Endothelial cell of umbilical vein (primary cell): Measurements from ENCODE around the gene THUMPD2. TPM values are rescaled to one million over a fixed set of nuclear protein-coding genes. Genes with fewer than 3 reads are reported as not detected.

Experiments
- BruUV-seq: library from RNA; stranded (reverse); fragments of 400-500 nt; replicated peaks from 2 replicates; lab custom pipeline; 2021; lab: Mats Ljungman, UMichigan
- CTCF ChIA-PET: fragments of 300-600, 350-600 bp; sonication (Branson Sonifier 250); formaldehyde crosslinking; loops from one replicate; lab custom pipeline; 2021; ENCODE audit warnings: antibody characterized with exemption, inconsistent platforms; lab: Charles Lee
- POLR2A ChIA-PET: fragments of 300-600, 350-600 bp; sonication (Branson Sonifier 250); formaldehyde crosslinking; loops from one replicate; lab custom pipeline; 2021; ENCODE audit warnings: antibody characterized with exemption, inconsistent platforms; lab: Charles Lee
- DNase-seq: peaks from one replicate; pipeline ENCODE4 v3.0.0-alpha.2; 2011; ENCODE audit warnings: low read depth, low spot score
- FAIRE-seq: peaks from 2 replicates; lab custom pipeline; 2011; peaks lifted over from hg19 to GRCh38; lab: Jason Lieb, UNC
- H2AFZ ChIP-seq: 2 replicates; pipeline ENCODE4 v1.6.0; 2012; ENCODE audit warnings: low read depth, low read length, control low read depth, inconsistent platforms
- H3K27ac ChIP-seq: 2 replicates; pipeline ENCODE4 v1.5.1; 2011; ENCODE audit warnings: low read depth, mild to moderate bottlenecking, control low read depth, low read length, moderate library complexity; ENCODE audit not compliant: insufficient read depth
- H3K27me3 ChIP-seq, 2 experiments: 2 replicates each; pipeline versions ENCODE4 v1.6.0 to v1.6.1; 2011; ENCODE audit warnings: low read length in 2 of 2, mixed read lengths in 1 of 2; ENCODE audit not compliant: control insufficient read depth in 2 of 2, insufficient read depth in 2 of 2
- H3K36me3 ChIP-seq, 2 experiments: 2 replicates in 1 of 2; 3 replicates in 1 of 2; pipeline ENCODE4 v1.5.1; 2011; ENCODE audit warnings: low read length in 2 of 2, mild to moderate bottlenecking in 1 of 2, moderate library complexity in 1 of 2; ENCODE audit not compliant: control insufficient read depth in 2 of 2, insufficient read depth in 2 of 2; ENCODE audit errors: extremely low read depth in 1 of 2
- H3K4me1 ChIP-seq: 3 replicates; pipeline ENCODE4 v1.5.1; 2011; ENCODE audit warnings: mild to moderate bottlenecking, low read length; ENCODE audit not compliant: control insufficient read depth, insufficient read depth; ENCODE audit errors: extremely low read depth
- H3K4me2 ChIP-seq: 2 replicates; pipeline ENCODE4 v1.6.1; 2011; ENCODE audit warnings: low read length, control low read depth, mixed read lengths; ENCODE audit not compliant: insufficient read depth
- H3K4me3 ChIP-seq, 3 experiments: fragments of 200-600 bp in 1 of 3; sonication (generic), shearing (Covaris generic) in 1 of 3; replicated peaks in 1 of 3; 2 replicates each; pipeline ENCODE4 v1.5.1; 2011 to 2016; ENCODE audit warnings: control low read depth in 3 of 3, low read length in 3 of 3, mild to moderate bottlenecking in 2 of 3, inconsistent platforms in 1 of 3, low read depth in 1 of 3, moderate library complexity in 1 of 3; ENCODE audit not compliant: insufficient read depth in 1 of 3
- H3K79me2 ChIP-seq: 2 replicates; pipeline ENCODE4 v1.6.0; 2012; ENCODE audit warnings: low read length, inconsistent platforms; ENCODE audit not compliant: control insufficient read depth, insufficient read depth
- H3K9ac ChIP-seq: replicated peaks from 2 replicates; pipeline ENCODE3; 2011; ENCODE audit warnings: low read length, control low read depth; ENCODE audit not compliant: insufficient read depth; ENCODE audit errors: extremely low read depth
- H3K9me1 ChIP-seq: replicated peaks from 3 replicates; pipeline ENCODE4 v1.6.0; 2011; ENCODE audit warnings: mild to moderate bottlenecking, low read length; ENCODE audit not compliant: control insufficient read depth, insufficient read depth; ENCODE audit errors: extremely low read depth
- H3K9me3 ChIP-seq: replicated peaks from 2 replicates; pipeline ENCODE4 v1.5.1; 2012; ENCODE audit warnings: low read length, inconsistent platforms; ENCODE audit not compliant: control insufficient read depth, insufficient read depth
- H4K20me1 ChIP-seq: replicated peaks from 2 replicates; pipeline ENCODE3; 2011; ENCODE audit warnings: mild to moderate bottlenecking, low read length; ENCODE audit not compliant: control insufficient read depth, insufficient read depth; ENCODE audit errors: extremely low read depth
- EZH2 ChIP-seq: IDR thresholded peaks from 2 replicates; pipeline ENCODE4 v1.6.1; 2012; ENCODE audit warnings: borderline replicate concordance, low read depth, mild to moderate bottlenecking, moderate library complexity, low read length, inconsistent platforms; ENCODE audit not compliant: severe bottlenecking
- FOS ChIP-seq: IDR thresholded peaks from 2 replicates; pipeline ENCODE4 v1.6.1; 2011; ENCODE audit warnings: mild to moderate bottlenecking, low read length, moderate library complexity, borderline replicate concordance; ENCODE audit not compliant: insufficient read depth
- GATA2 ChIP-seq: IDR thresholded peaks from 2 replicates; pipeline ENCODE4 v1.7.0; 2011; ENCODE audit warnings: low read depth, mild to moderate bottlenecking, moderate library complexity, mixed read lengths, low read length; ENCODE audit not compliant: insufficient read length, insufficient read depth
- JUN ChIP-seq: IDR thresholded peaks from 2 replicates; pipeline ENCODE4 v1.6.1; 2011; ENCODE audit warnings: borderline replicate concordance, low read depth; ENCODE audit not compliant: insufficient read length, insufficient read depth
- MYC ChIP-seq: IDR thresholded peaks from one replicate; pipeline ENCODE4 v1.6.1; 2011; ENCODE audit warnings: mild to moderate bottlenecking, low read depth, low read length
- POLR2AphosphoS5 ChIP-seq: IDR thresholded peaks from 2 replicates; pipeline ENCODE4 v1.6.1; 2012; ENCODE audit warnings: low read depth, mild to moderate bottlenecking, control low read depth, low read length, moderate library complexity; ENCODE audit not compliant: insufficient read depth
- dilution Hi-C: fragments of 300-500 bp; cut with MboI; formaldehyde crosslinking; loops from one replicate; pipeline ENCODE4 v1.15.0; 2019; ENCODE audit warnings: low sequenced_read_pairs; ENCODE audit not compliant: extremely low pct_ligation_motif_present
- intact Hi-C: fragments of 100-400 bp; cut with micrococcal nuclease; formaldehyde crosslinking; loops from one replicate; pipeline ENCODE4 v1.10.0; 2022
- polyA plus RNA-seq, 4 experiments: library from polyadenylated mRNA; depleted of rRNA in 3 of 4; stranded (reverse) in 3 of 4; unstranded in 1 of 4; fragments of >200 nt; gene quantifications; 2 replicates each; pipeline versions ENCODE4 v1.2.1 to v1.2.3, GENCODE V29; 2011 to 2012; ENCODE audit warnings: missing spikeins in 1 of 4
- total RNA-seq: library from RNA; stranded (reverse); gene quantifications from 2 replicates; pipeline ENCODE4 v1.2.3, GENCODE V29; 2021
- TF ChIP-seq, protein P1 (sequence below), 2 donors: IDR thresholded peaks; 1 replicate in 1 of 2; 2 replicates in 1 of 2; pipeline ENCODE4 v1.5.1; 2011; ENCODE audit warnings: low read length in 2 of 2, mild to moderate bottlenecking in 2 of 2, moderate library complexity in 2 of 2, control low read depth in 1 of 2, inconsistent platforms in 1 of 2, low read depth in 1 of 2; ENCODE audit not compliant: insufficient read depth in 1 of 2; ENCODE audit errors: extremely low read depth in 1 of 2

Gene THUMPD2
- total and polyA plus RNA-seq, 2 donors (not counting 3 experiments of a cell fraction or from before 2014, with no cell fraction given), result 4.3 to 8.2 TPM

DNA sequence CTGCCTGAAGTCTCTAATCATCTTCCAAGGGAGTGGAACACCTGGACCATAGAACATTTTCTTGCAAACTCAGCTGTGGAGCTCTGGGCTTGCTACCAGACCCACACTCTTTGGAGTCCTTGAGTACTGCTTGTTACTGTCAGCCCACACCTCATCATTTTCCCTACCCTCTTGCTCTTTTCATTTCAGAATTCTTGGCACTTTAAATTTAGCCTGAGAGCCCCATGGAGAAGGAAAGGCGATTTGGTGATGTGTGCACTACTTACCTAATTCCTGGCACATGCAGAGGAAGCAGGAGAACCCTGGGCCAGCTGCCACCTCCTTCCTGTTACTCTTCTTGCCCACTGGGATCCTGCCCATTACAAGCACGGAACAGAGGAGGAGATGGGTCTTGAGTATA is 81.6 kb downstream of the THUMPD2 start:
- POLR2A ChIA-PET, result interaction anchor here (1.1 to 1.2 kb wide), 2 partner anchors 181 to 321 kb away, joined by 3 to 4 read pairs; no protein-coding TSS in a partner anchor

DNA sequence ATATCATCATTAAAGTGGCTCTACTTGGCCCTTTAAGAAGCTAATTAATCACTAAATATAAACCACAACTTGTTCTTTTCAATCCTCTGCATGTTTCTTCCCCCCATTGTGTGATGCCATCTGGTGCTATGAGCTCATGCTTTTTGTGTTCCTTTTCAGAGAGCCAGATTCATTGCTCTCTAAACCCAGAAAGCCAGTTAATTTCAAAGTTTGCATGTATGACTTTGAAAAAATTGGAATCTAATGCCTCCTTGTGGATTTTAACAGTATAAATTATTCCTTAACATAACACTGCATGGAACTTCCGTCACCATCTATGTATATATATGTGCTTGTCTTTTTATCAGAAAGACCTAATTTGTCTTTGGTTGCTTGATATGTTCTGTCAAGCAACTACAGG is 82.2 kb downstream of the THUMPD2 start:
- H3K9me3 ChIP-seq, result no peaks in the 10 kb centered on the region
- no peak overlapping the region for H3K4me2 ChIP-seq
- H3K9ac ChIP-seq, result no peak overlapping the region
- H3K27ac ChIP-seq, result peak overlapping the region; percentile 13
- TF ChIP-seq FOS (peak; percentile 8), JUN (peak; percentile 77), MYC (no peak), POLR2AphosphoS5 (no peak), GATA2 (no peak)
- TF ChIP-seq, protein P1, sequence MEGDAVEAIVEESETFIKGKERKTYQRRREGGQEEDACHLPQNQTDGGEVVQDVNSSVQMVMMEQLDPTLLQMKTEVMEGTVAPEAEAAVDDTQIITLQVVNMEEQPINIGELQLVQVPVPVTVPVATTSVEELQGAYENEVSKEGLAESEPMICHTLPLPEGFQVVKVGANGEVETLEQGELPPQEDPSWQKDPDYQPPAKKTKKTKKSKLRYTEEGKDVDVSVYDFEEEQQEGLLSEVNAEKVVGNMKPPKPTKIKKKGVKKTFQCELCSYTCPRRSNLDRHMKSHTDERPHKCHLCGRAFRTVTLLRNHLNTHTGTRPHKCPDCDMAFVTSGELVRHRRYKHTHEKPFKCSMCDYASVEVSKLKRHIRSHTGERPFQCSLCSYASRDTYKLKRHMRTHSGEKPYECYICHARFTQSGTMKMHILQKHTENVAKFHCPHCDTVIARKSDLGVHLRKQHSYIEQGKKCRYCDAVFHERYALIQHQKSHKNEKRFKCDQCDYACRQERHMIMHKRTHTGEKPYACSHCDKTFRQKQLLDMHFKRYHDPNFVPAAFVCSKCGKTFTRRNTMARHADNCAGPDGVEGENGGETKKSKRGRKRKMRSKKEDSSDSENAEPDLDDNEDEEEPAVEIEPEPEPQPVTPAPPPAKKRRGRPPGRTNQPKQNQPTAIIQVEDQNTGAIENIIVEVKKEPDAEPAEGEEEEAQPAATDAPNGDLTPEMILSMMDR (IDR thresholded peaks at IDR 0.05; ENCODE audit: extremely low read depth in 1 of 2, insufficient read depth in 1 of 2, low read depth in 1 of 2, low read length in 2 of 2), result peak in 1 of 2 donors; percentile 17
- peaks cover 18% of the 10 kb centered on the region for H3K4me1 ChIP-seq
- H3K79me2 ChIP-seq, result no peaks in the 10 kb centered on the region
- no TSS peak for BruUV-seq
- H4K20me1 ChIP-seq, result no peaks in the 10 kb centered on the region
- POLR2A ChIA-PET, result interaction anchor here (1.1 kb wide), 1 partner anchor 180 kb away, joined by 4 read pairs; no protein-coding TSS in a partner anchor
- dilution Hi-C loops, result no loop called here
- intact Hi-C loops, result loop anchor here (1.0 kb wide), 5 partner anchors 33 to 318 kb away; partner anchors contain the start of gene MAP4K3
- FAIRE-seq (peak; percentile 77), DNase-seq (peak; percentile 84)
- H3K9me1 ChIP-seq, result no peaks in the 10 kb centered on the region
- H3K4me3 ChIP-seq, result no peak overlapping the region
- no peaks in the 10 kb centered on the region for H3K27me3 ChIP-seq
- no peak overlapping the region for H2AFZ ChIP-seq
- CTCF ChIA-PET, result interaction anchor here (0.7 to 5.2 kb wide), 45 partner anchors 8 to 749 kb away, joined by 3 to 116 read pairs (median 5); partner anchors contain the start of gene MAP4K3
- H3K36me3 ChIP-seq, result no peaks in the 10 kb centered on the region

More for the DNA sequence above, 81.6 kb downstream of the THUMPD2 start:
- Histone ChIP-seq H3K27ac (no peak overlapping the region), H3K9me3 (no peaks in the 10 kb centered on the region), H2AFZ (no peak overlapping the region), H3K79me2 (no peaks in the 10 kb centered on the region), H3K9me1 (no peaks in the 10 kb centered on the region), H4K20me1 (no peaks in the 10 kb centered on the region), H3K27me3 (no peaks in the 10 kb centered on the region), H3K9ac (no peak overlapping the region), H3K4me2 (no peak overlapping the region), H3K4me1 (peaks cover 18% of the 10 kb centered on the region), H3K36me3 (no peaks in the 10 kb centered on the region), H3K4me3 (no peak overlapping the region)
- dilution Hi-C loops, result no loop called here
- no peak for FAIRE-seq
- CTCF ChIA-PET, result interaction anchor here (0.6 to 5.2 kb wide), 25 partner anchors 13 to 573 kb away, joined by 3 to 116 read pairs (median 5); partner anchors contain the start of gene MAP4K3
- no TSS peak for BruUV-seq
- TF ChIP-seq GATA2 (no peak), MYC (no peak), EZH2 (no peak)
- TF ChIP-seq, protein P1 (IDR thresholded peaks at IDR 0.05; ENCODE audit: extremely low read depth in 1 of 2, insufficient read depth in 1 of 2, low read depth in 1 of 2, low read length in 2 of 2), result no peak
- intact Hi-C loops, result loop anchor here (1.0 kb wide), 3 partner anchors 33 to 318 kb away; no protein-coding TSS in a partner anchor
- peak; percentile 10 for DNase-seq
